HG03460 (cell line): ENCODE results near the gene TRIM29.

ENCODE experiments used
- ATAC-seq: cut with Tn5 transposase; IDR thresholded peaks from one replicate; pipeline ENCODE4 v1.9.1; 2021; ENCODE audit not compliant: unreplicated experiment

The TRIM29 gene

GRCh38 chr11:120065876-120066275 is 72.0 kb downstream of the TRIM29 start:
- ATAC-seq: no peak

- ATAC-seq: no peak
Observed at GRCh38 chr11:120065176-120065575, 72.7 kb downstream of the TRIM29 start.

GRCh38 chr11:120064341-120064740 is 73.6 kb downstream of the TRIM29 start:
- no peak for ATAC-seq

GRCh38 chr11:120063686-120064340 is 74.1 kb downstream of the TRIM29 start:
- no peak for ATAC-seq

- no peak for ATAC-seq
Observed at GRCh38 chr11:120062561-120062930, 75.4 kb downstream of the TRIM29 start.

GRCh38 chr11:120061761-120062560 is 76.0 kb downstream of the TRIM29 start:
- ATAC-seq: no peak
